Fibroblast of skin of right quadriceps (primary cell): ENCODE data around the gene KCNH1.

Experiments used
- DNase-seq: peaks from one replicate; pipeline ENCODE4 v3.0.0-alpha.2; 2013

Gene KCNH1

GRCh38 chr1:211133836-211134669 lies at the start of gene KCNH1:
Gene KCNH1, minus strand, starts transcription at chr1:211134148. Its CDS starts 203 bp downstream, at chr1:211133945.
- DNase-seq = peak; percentile 80

GRCh38 chr1:211182746-211183145 lies 48.8 kb upstream of the KCNH1 start:
- DNase-seq = no peak

- DNase-seq = no peak
Observed at GRCh38 chr1:211174375-211174774, 40.4 kb upstream of the KCNH1 start.

- DNase-seq = no peak
Observed at GRCh38 chr1:211172657-211173056, 38.7 kb upstream of the KCNH1 start.

GRCh38 chr1:211169353-211169752 lies 35.4 kb upstream of the KCNH1 start:
- no peak for DNase-seq

- DNase-seq = no peak
Observed at GRCh38 chr1:211158866-211159265, 24.9 kb upstream of the KCNH1 start.

GRCh38 chr1:211155040-211155439 lies 21.1 kb upstream of the KCNH1 start:
- DNase-seq = peak; percentile 47

- DNase-seq = no peak
Observed at GRCh38 chr1:211153932-211154331, 20.0 kb upstream of the KCNH1 start.

GRCh38 chr1:211148366-211148765 lies 14.4 kb upstream of the KCNH1 start:
- DNase-seq = no peak

GRCh38 chr1:211145944-211146343 lies 12.0 kb upstream of the KCNH1 start:
- no peak for DNase-seq

- peak; percentile 58 for DNase-seq
Observed at GRCh38 chr1:211135342-211135950, 1.5 kb upstream of the KCNH1 start.

GRCh38 chr1:211133393-211133835 lies 534 bp downstream of the KCNH1 start:
- no peak for DNase-seq

GRCh38 chr1:211132721-211133392 lies 1.1 kb downstream of the KCNH1 start:
- no peak for DNase-seq

GRCh38 chr1:211129776-211130175 lies 4.2 kb downstream of the KCNH1 start:
- DNase-seq = no peak

- no peak for DNase-seq
Observed at GRCh38 chr1:211127166-211127565, 6.8 kb downstream of the KCNH1 start.

- peak; percentile 38 for DNase-seq
Observed at GRCh38 chr1:211126622-211127021, 7.3 kb downstream of the KCNH1 start.

- no peak for DNase-seq
Observed at GRCh38 chr1:211118407-211119102, 15.4 kb downstream of the KCNH1 start.

GRCh38 chr1:211114446-211114845 lies 19.5 kb downstream of the KCNH1 start:
- DNase-seq = no peak

- DNase-seq = no peak
Observed at GRCh38 chr1:211113566-211113965, 20.4 kb downstream of the KCNH1 start.

GRCh38 chr1:211111351-211111750 lies 22.6 kb downstream of the KCNH1 start:
- no peak for DNase-seq

GRCh38 chr1:211101481-211101880 lies 32.5 kb downstream of the KCNH1 start:
- no peak for DNase-seq

- DNase-seq = no peak
Observed at GRCh38 chr1:211099393-211099792, 34.6 kb downstream of the KCNH1 start.

GRCh38 chr1:211095381-211095780 lies 38.6 kb downstream of the KCNH1 start:
- DNase-seq = no peak
